ENCODE data around the gene ABCA13.

ABCA13 gene

GRCh38 chr7:48594349-48594748 lies 423.1 kb downstream of the ABCA13 start:
- Histone ChIP-seq H4K20me1 (ENCODE audit: insufficient read depth, low read length) (no peaks in the 10 kb centered on the region), H3K79me2 (ENCODE audit: low read length) (no peaks in the 10 kb centered on the region), H2AFZ (ENCODE audit: low read depth, low read length) (no peak overlapping the region), H3K9me3 (ENCODE audit: insufficient read depth, low read length) (no peaks in the 10 kb centered on the region), H3K4me2 (ENCODE audit: low read length) (no peak overlapping the region), H3K27ac (ENCODE audit: low read length) (no peak overlapping the region), H3K9ac (ENCODE audit: low read length) (no peak overlapping the region), H3K36me3 (replicated peaks; ENCODE audit: low read depth, low read length) (no peaks in the 10 kb centered on the region), H3K27me3 (ENCODE audit: low read depth, low read length) (no peaks in the 10 kb centered on the region), H3K4me1 (ENCODE audit: low read length) (no peaks in the 10 kb centered on the region), H3K4me3 (ENCODE audit: low read length) (no peak overlapping the region)
- TF ChIP-seq CTCF (IDR thresholded peaks at IDR 0.05; ENCODE audit: low read depth, low read length) (no peak), EZH2phosphoT487 (IDR thresholded peaks at IDR 0.05; ENCODE audit: low read depth) (no peak)

GRCh38 chr7:48595756-48596155 lies 424.5 kb downstream of the ABCA13 start:
- no peaks in the 10 kb centered on the region for H3K4me1 ChIP-seq (ENCODE audit: low read length)
- H3K36me3 ChIP-seq (replicated peaks; ENCODE audit: low read depth, low read length): no peaks in the 10 kb centered on the region
- no peaks in the 10 kb centered on the region for H3K9me3 ChIP-seq (ENCODE audit: insufficient read depth, low read length)
- H4K20me1 ChIP-seq (ENCODE audit: insufficient read depth, low read length): no peaks in the 10 kb centered on the region
- H3K27me3 ChIP-seq (ENCODE audit: low read depth, low read length): no peaks in the 10 kb centered on the region
- H3K79me2 ChIP-seq (ENCODE audit: low read length): no peaks in the 10 kb centered on the region
- TF ChIP-seq EZH2phosphoT487 (IDR thresholded peaks at IDR 0.05; ENCODE audit: low read depth) (no peak), CTCF (IDR thresholded peaks at IDR 0.05; ENCODE audit: low read depth, low read length) (no peak)
- no peak overlapping the region for H3K4me3 ChIP-seq (ENCODE audit: low read length)
- H3K9ac ChIP-seq (ENCODE audit: low read length): no peak overlapping the region
- no peak overlapping the region for H3K27ac ChIP-seq (ENCODE audit: low read length)
- no peak overlapping the region for H3K4me2 ChIP-seq (ENCODE audit: low read length)
- H2AFZ ChIP-seq (ENCODE audit: low read depth, low read length): no peak overlapping the region

- no peaks in the 10 kb centered on the region for H3K4me1 ChIP-seq (ENCODE audit: low read length)
- TF ChIP-seq EZH2phosphoT487 (IDR thresholded peaks at IDR 0.05; ENCODE audit: low read depth): no peak
- no peak for TF ChIP-seq CTCF (IDR thresholded peaks at IDR 0.05; ENCODE audit: low read depth, low read length)
- H3K9me3 ChIP-seq (ENCODE audit: insufficient read depth, low read length): no peaks in the 10 kb centered on the region
- H3K4me3 ChIP-seq (ENCODE audit: low read length): no peak overlapping the region
- H3K79me2 ChIP-seq (ENCODE audit: low read length): no peaks in the 10 kb centered on the region
- H3K4me2 ChIP-seq (ENCODE audit: low read length): no peak overlapping the region
- no peaks in the 10 kb centered on the region for H3K36me3 ChIP-seq (replicated peaks; ENCODE audit: low read depth, low read length)
- no peak overlapping the region for H2AFZ ChIP-seq (ENCODE audit: low read depth, low read length)
- H3K27ac ChIP-seq (ENCODE audit: low read length): no peak overlapping the region
- H3K9ac ChIP-seq (ENCODE audit: low read length): no peak overlapping the region
- H4K20me1 ChIP-seq (ENCODE audit: insufficient read depth, low read length): no peaks in the 10 kb centered on the region
- no peaks in the 10 kb centered on the region for H3K27me3 ChIP-seq (ENCODE audit: low read depth, low read length)
These were observed 439.4 kb downstream of the ABCA13 start for GRCh38 chr7:48610705-48611104.

- Histone ChIP-seq H3K36me3 (replicated peaks; ENCODE audit: low read depth, low read length) (no peaks in the 10 kb centered on the region), H4K20me1 (ENCODE audit: insufficient read depth, low read length) (no peaks in the 10 kb centered on the region), H3K4me1 (ENCODE audit: low read length) (no peaks in the 10 kb centered on the region), H3K4me2 (ENCODE audit: low read length) (no peak overlapping the region), H3K9me3 (ENCODE audit: insufficient read depth, low read length) (no peaks in the 10 kb centered on the region), H3K79me2 (ENCODE audit: low read length) (no peaks in the 10 kb centered on the region), H3K4me3 (ENCODE audit: low read length) (no peak overlapping the region), H3K9ac (ENCODE audit: low read length) (no peak overlapping the region), H3K27ac (ENCODE audit: low read length) (no peak overlapping the region), H2AFZ (ENCODE audit: low read depth, low read length) (no peak overlapping the region), H3K27me3 (ENCODE audit: low read depth, low read length) (no peaks in the 10 kb centered on the region)
- TF ChIP-seq EZH2phosphoT487 (IDR thresholded peaks at IDR 0.05; ENCODE audit: low read depth): no peak
- no peak for TF ChIP-seq CTCF (IDR thresholded peaks at IDR 0.05; ENCODE audit: low read depth, low read length)
These were observed 440.7 kb downstream of the ABCA13 start for GRCh38 chr7:48611993-48612392.

Measured in OCI-LY3 (cell line).